RWPE2 (cell line): ENCODE results near the gene TM9SF4.
A peak's percentile ranks its signal among the peaks of the same experiment; 100 is the strongest.
"Not testable (repeated sequence)": the region's sequence is repeated elsewhere in the genome, so short reads cannot be mapped to it uniquely, and the experiment has no call there.

Source experiments
- ATAC-seq: fragments of 200-7000 bp; cut with Tn5 transposase; 3 replicates; pipeline ENCODE4 v1.9.1; 2021; ENCODE audit warnings: low read depth
- DNase-seq: peaks from one replicate; pipeline ENCODE4 v3.0.0-alpha.2; 2020; ENCODE audit warnings: low spot score
- H3K27ac ChIP-seq: fragments of 450-650 bp; 2 replicates; pipeline ENCODE4 v1.5.1; 2017; ENCODE audit warnings: mild to moderate bottlenecking; ENCODE audit not compliant: poor library complexity, severe bottlenecking
- H3K27me3 ChIP-seq: fragments of 250-450 bp; sonication (Bioruptor Pico); 2 replicates; pipeline ENCODE4 v1.5.1; 2021; ENCODE audit warnings: mild to moderate bottlenecking, moderate library complexity; ENCODE audit not compliant: insufficient read depth, poor library complexity, severe bottlenecking
- H3K36me3 ChIP-seq: fragments of 250-450 bp; sonication (Bioruptor Pico); 2 replicates; pipeline ENCODE4 v1.5.1; 2020; ENCODE audit warnings: low read depth, mild to moderate bottlenecking, moderate library complexity
- H3K4me1 ChIP-seq: fragments of 250-450 bp; sonication (Bioruptor Pico); 2 replicates; pipeline ENCODE4 v1.5.1; 2021; ENCODE audit warnings: mild to moderate bottlenecking, moderate library complexity; ENCODE audit not compliant: insufficient read depth, poor library complexity, severe bottlenecking
- H3K4me3 ChIP-seq: fragments of 250-450 bp; sonication (Bioruptor Pico); 2 replicates; pipeline ENCODE4 v1.5.1; 2021; ENCODE audit warnings: mild to moderate bottlenecking, moderate library complexity; ENCODE audit not compliant: severe bottlenecking
- H3K9me3 ChIP-seq: fragments of 250-450 bp; sonication (Bioruptor Pico); 2 replicates; pipeline ENCODE4 v1.5.1; 2021; ENCODE audit warnings: mild to moderate bottlenecking, moderate library complexity; ENCODE audit not compliant: severe bottlenecking
- TF ChIP-seq, protein P1 (sequence below): fragments of 450-650 bp; IDR thresholded peaks from one replicate; pipeline ENCODE4 v1.5.1; 2017; ENCODE audit warnings: mild to moderate bottlenecking, moderate library complexity; ENCODE audit not compliant: poor library complexity, severe bottlenecking

TM9SF4 gene

DNA sequence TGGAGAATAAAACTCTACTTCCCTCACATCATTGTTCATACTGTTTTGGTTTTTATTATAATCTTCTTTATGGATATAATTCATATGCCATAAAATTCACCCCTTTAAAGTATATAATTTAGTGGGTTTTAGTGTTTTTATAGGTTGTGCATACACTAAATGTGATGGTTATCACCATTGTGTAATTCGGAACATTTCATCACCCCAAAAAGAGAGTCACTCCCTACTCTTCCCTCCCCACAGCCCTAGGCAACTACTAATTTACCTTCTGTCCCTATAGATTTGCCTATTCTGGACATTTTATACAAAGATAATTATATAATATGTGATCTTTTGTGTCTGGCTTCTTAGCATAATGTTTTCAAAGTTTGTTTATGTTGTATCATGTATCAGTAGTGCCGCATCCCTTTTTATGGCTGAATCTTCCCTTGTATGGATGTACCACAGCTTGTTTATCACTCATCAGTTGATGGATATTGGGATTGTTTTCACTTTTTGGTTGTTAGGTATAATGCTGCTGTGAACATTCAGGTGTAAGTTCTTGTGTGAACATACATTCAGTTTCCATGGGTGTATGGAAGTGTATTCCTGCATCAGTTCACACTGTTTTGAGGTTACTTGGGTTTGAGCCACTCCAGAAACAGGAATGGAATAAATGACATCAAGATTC, 4.2 kb downstream of the TM9SF4 start:
- Histone ChIP-seq H3K9me3 (no peaks in the 10 kb centered on the region), H3K27me3 (no peaks in the 10 kb centered on the region), H3K27ac (no peak overlapping the region), H3K4me1 (peaks cover 10% of the 10 kb centered on the region), H3K36me3 (peaks cover 50% of the 10 kb centered on the region), H3K4me3 (no peak overlapping the region)
- TF ChIP-seq, protein P1, sequence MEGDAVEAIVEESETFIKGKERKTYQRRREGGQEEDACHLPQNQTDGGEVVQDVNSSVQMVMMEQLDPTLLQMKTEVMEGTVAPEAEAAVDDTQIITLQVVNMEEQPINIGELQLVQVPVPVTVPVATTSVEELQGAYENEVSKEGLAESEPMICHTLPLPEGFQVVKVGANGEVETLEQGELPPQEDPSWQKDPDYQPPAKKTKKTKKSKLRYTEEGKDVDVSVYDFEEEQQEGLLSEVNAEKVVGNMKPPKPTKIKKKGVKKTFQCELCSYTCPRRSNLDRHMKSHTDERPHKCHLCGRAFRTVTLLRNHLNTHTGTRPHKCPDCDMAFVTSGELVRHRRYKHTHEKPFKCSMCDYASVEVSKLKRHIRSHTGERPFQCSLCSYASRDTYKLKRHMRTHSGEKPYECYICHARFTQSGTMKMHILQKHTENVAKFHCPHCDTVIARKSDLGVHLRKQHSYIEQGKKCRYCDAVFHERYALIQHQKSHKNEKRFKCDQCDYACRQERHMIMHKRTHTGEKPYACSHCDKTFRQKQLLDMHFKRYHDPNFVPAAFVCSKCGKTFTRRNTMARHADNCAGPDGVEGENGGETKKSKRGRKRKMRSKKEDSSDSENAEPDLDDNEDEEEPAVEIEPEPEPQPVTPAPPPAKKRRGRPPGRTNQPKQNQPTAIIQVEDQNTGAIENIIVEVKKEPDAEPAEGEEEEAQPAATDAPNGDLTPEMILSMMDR = no peak
- DNase-seq (no peak), ATAC-seq (no peak)

DNA sequence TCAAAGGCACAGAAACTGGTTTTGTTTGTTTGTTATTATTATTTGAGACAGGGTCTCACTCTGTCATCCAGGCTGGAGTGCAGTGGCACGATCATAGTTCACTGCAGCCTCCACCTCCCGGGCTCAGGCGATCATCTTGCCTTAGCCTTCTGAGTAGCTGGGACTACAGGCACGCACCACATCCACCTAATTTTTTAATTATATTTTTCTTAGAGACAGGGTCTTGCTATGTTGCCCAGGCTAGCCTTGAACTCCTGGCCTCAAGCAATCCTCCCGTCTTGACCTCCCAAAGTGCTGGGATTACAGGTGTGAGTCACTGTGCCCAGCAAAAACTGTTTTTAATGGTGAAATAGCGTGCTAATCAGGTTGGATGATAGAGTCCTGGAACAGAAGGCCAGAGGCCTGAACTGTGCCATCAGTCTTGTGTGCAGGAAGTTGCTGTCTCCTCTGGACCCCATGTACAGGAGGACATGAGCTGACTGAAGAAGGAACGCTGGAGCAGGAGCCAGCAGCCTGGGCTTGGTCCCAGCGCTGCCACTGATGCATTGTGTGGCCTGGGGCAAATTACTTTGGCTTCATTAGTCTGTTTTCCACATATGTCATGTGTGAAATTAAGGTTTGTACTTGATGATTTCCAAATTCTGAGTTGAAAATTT, 4.9 kb downstream of the TM9SF4 start:
- ATAC-seq (no peak), DNase-seq (peak; percentile 56)
- H3K27me3 ChIP-seq = no peaks in the 10 kb centered on the region
- no peaks in the 10 kb centered on the region for H3K9me3 ChIP-seq
- H3K4me1 ChIP-seq = peaks cover 10% of the 10 kb centered on the region
- no peak overlapping the region for H3K4me3 ChIP-seq
- peaks cover 57% of the 10 kb centered on the region for H3K36me3 ChIP-seq
- no peak overlapping the region for H3K27ac ChIP-seq
- TF ChIP-seq, protein P1 = no peak

DNA sequence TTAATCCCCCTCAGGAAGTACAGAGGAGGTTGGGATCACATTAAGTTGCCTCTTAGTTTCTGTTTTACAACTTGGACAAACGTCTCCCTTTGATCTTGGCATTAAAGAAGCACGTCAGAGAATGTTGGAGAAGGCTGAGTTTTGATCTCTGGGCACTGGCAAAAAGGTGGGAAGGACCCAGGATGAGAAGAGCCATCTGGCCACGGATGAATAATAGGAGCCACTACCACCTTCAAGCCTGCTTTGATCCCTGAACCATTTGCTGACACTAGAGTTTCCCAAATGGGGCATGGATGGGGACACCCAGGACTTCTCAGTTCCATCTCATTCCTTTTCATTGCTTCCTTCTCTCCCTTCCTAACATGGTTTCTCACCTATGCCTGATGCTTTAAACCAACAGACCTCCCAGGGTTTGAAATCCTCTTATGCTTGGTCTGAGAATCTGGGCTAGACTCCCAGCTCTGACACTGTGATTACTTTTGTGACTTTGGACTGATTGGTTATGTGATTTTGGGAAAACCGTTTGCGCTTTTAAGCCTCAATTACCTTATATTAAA, 5.8 kb downstream of the TM9SF4 start:
- Histone ChIP-seq H3K9me3 (no peaks in the 10 kb centered on the region), H3K36me3 (peaks cover 64% of the 10 kb centered on the region), H3K27me3 (no peaks in the 10 kb centered on the region), H3K27ac (no peak overlapping the region), H3K4me3 (no peak overlapping the region), H3K4me1 (peaks cover 10% of the 10 kb centered on the region)
- TF ChIP-seq, protein P1 = no peak
- ATAC-seq (no peak), DNase-seq (peak; percentile 23)

DNA sequence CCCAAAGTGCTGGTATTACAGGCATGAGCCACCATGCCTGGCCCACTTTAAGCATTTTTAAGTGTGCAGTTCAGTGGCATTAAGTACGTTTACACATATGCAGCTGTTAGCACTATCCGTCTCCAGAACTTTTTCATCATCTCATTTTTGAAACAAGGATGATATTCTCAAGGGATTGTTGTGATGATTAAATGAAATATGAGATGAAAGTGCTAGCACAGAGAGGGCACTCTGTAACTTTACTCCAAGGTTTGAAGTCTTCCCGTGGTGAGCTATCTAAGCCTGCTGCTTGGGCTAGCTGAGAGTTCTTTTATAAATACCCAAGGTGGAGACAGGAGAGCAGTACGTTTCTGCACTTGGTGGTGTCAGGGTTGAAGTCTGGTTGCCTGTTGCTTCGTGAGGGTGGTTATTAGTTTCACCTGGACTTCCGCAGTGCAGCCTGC, 6.6 kb downstream of the TM9SF4 start:
- TF ChIP-seq, protein P1 = no peak
- no peak overlapping the region for H3K4me3 ChIP-seq
- H3K27me3 ChIP-seq = no peaks in the 10 kb centered on the region
- H3K27ac ChIP-seq = no peak overlapping the region
- peak; percentile 15 for DNase-seq
- no peak for ATAC-seq
- peaks cover 3% of the 10 kb centered on the region for H3K4me1 ChIP-seq
- H3K36me3 ChIP-seq = peaks cover 68% of the 10 kb centered on the region
- no peaks in the 10 kb centered on the region for H3K9me3 ChIP-seq

DNA sequence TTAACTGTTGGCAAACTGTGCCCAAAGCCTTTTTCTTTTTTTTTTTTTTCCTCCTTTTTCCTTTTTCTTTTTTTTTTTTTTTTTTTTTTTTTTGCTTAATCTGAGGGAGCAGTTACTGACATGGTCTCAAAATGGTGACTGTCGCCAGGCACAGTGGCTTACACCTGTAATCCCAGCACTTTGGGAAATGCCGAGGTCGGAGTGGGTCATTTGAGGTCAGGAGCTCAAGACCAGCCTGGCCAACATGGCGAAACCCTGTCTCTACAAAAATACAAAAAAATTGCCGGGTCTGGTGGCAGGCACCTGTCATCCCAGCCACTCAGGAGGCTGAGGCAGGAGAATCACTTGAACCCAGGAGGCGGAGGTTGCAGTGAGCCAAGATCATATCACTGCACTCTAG, 7.3 kb downstream of the TM9SF4 start:
- not testable (repeated sequence) for H3K27me3 ChIP-seq, H3K9me3 ChIP-seq, H3K27ac ChIP-seq, ATAC-seq, H3K4me1 ChIP-seq, H3K4me3 ChIP-seq
- DNase-seq = peak; percentile 56
- H3K36me3 ChIP-seq = peaks cover 64% of the 10 kb centered on the region

DNA sequence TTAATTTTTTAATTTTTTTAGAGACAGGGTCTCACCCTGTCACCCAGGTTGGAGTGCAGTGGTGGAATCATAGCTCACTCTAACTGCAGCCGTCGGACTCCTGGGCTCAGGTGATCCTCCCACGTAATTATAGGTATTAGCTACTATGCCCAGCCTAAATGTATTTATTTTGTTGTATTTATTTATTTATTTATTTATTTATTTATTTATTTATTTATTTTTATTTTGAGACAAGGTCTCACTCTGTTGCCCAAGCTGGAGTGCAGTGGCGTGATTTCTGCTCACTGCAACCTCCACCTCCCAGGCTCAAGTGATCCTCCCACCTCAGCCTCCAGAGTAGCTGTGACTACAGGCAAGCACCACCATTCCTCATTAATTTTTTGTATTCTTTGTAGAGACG, 8.9 kb downstream of the TM9SF4 start:
- not testable (repeated sequence) for ATAC-seq, H3K27ac ChIP-seq

More for the DNA sequence above, 8.9 kb downstream of the TM9SF4 start:
- peaks cover 58% of the 10 kb centered on the region for H3K36me3 ChIP-seq
- H3K4me3 ChIP-seq, H3K9me3 ChIP-seq, H3K27me3 ChIP-seq, H3K4me1 ChIP-seq: not testable (repeated sequence)
- DNase-seq = peak; percentile 17
